Activated naive CD4-positive, alpha-beta T cell treated with anti-CD3 and anti-CD28 coated beads for 36 hours (primary cell): ENCODE measurements around the gene VPS51. TPM values are rescaled to one million over a fixed set of nuclear protein-coding genes. Genes with fewer than 3 reads are reported as not detected.
"Not testable (repeated sequence)": the region's sequence is repeated elsewhere in the genome, so short reads cannot be mapped to it uniquely, and the experiment has no call there.

Experiments used
- CTCF ChIA-PET: fragments of 350-600 bp; sonication (Branson Sonifier 250); formaldehyde crosslinking; loops from one replicate; lab custom pipeline; 2021; ENCODE audit warnings: antibody characterized with exemption; lab: Charles Lee
- DNase-seq: peaks from one replicate; pipeline ENCODE4 v3.0.0-alpha.2; 2020
- H3K27ac Mint-ChIP-seq: one replicate; pipeline ENCODE4 v1.8.0; 2021; ENCODE audit warnings: mild to moderate bottlenecking, mixed read lengths
- H3K27me3 Mint-ChIP-seq: one replicate; pipeline ENCODE4 v1.8.0; 2021; ENCODE audit warnings: low read depth, mixed read lengths
- H3K36me3 Mint-ChIP-seq: one replicate; pipeline ENCODE4 v1.8.0; 2021; ENCODE audit warnings: low read depth, mixed read lengths
- H3K4me1 Mint-ChIP-seq: one replicate; pipeline ENCODE4 v1.8.0; 2021; ENCODE audit warnings: low read depth, mixed read lengths
- H3K4me3 Mint-ChIP-seq: one replicate; pipeline ENCODE4 v1.8.0; 2021; ENCODE audit warnings: mild to moderate bottlenecking, moderate library complexity, mixed read lengths
- H3K9me3 Mint-ChIP-seq: one replicate; pipeline ENCODE4 v1.8.0; 2021; ENCODE audit warnings: mixed read lengths
- intact Hi-C: fragments of 100-400 bp; cut with micrococcal nuclease; formaldehyde crosslinking; loops from one replicate; pipeline ENCODE4 v1.15.1; 2023
- total RNA-seq, 2 experiments: library from RNA; stranded (reverse); gene quantifications; one replicate each; pipeline ENCODE4 v1.2.3, GENCODE V29; 2021

VPS51 gene
- total RNA-seq, 2 experiments from 2014 or later = 90.8 to 96.0 TPM

DNA sequence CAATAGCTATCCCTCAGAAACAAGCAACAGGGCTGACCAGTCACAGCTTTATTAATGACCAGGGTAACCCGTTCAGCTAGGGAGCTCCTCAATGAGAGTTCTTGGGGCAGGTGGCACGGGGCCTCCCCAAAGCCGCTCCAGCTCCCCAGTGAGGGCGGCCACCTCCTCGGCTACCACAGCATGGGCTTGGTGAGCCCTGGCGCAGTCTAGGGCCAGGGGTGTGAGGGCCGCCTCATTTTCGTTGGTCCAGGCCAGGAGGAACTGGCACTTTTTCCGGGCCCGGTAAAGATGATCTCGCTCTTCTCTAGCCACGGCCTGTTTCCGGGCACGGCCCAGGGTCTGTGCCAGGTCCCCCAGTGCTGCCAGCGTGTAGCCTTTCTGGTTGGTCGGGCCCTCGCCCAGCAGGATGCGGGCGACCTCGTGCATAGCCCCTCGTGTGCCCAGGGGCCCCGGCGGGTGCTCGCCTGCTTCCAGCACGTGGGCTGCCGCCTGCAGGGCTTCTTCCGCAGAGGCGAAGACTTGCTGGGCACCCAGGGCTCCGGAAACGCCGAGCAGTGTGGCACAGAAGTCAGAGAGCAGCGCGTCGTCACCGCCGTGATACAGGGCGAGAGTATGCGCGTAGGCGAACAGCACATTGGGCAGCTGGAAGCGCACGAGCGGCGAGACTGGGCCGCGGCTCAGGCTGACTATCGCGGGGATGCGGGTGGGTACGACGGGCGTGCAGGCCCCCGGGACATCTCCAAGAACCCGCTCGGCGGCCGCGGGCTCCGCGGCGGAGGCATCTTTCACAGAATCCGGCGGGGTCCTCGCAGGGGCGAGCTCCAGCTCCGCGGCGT, 20.6 kb downstream of the VPS51 start:
- Mint-ChIP-seq H3K36me3 (peaks cover 29% of the 10 kb centered on the region), H3K4me3 (peak overlapping the region; percentile 87), H3K9me3 (no peaks in the 10 kb centered on the region), H3K4me1 (peaks cover 65% of the 10 kb centered on the region), H3K27ac (peak overlapping the region; percentile 87), H3K27me3 (no peaks in the 10 kb centered on the region)
- CTCF ChIA-PET = interaction anchor here (0.7 to 2.7 kb wide), 6 partner anchors 15 to 325 kb away, joined by 3 to 14 read pairs (median 4); partner anchors contain the start of gene ARL2
- DNase-seq = peak; percentile 68
- intact Hi-C loops = loop anchor here (1.0 to 5.0 kb wide), 9 partner anchors 18 to 338 kb away; partner anchors contain the start of genes ATG2A, CDCA5, MAJIN and SF1

DNA sequence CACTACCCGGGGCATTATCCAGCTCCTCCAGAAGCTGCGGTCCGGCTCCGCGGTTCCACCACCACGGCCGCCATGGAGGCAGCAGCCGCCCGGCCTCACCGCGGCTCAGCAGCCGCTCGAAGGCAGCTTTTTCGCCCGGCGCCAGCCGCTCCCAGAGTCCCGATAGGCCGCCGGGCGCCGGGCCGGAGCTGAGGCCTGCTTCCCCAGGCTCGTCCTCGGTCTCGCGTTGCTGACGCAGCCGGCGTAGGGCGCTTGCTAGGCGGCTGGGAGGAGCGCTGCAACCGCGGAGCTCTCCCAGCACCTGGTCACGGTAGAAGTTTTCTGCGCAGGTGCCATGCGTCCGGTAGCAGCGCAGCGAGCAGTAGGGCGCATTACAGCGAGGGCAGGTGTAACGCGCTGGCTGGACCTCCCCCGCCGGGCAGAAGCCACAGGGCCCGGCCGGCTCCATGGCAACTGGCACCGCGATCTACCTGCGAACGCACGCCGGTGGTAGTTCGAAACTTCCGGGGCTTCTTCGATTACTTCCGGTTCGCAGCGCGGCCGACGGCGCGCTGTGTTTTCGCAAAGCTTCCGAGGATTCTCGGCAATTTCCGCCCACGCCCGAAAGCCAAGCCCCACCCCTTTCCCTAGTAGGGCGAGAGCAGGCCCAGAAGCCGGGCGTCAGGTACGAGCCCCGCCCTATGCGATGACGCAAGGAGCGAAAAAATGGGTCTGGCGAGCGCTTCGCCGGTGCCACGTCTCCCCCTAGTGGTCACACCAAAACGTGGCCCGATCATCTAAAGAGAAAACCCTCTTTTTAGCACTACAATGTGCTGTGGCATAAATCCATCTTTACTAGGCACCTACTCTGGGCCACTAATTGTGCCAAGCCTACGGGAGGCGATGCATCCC, 21.4 kb downstream of the VPS51 start, which contains the start of gene ZNHIT2:
Gene ZNHIT2 (minus strand): TSS at position 496 of the 891 bp plus-strand sequence. CDS start 48 bp downstream, at position 448.
- Mint-ChIP-seq H3K36me3 (peaks cover 36% of the 10 kb centered on the region), H3K27me3 (no peaks in the 10 kb centered on the region), H3K27ac (peak within 1 kb of the TSS; percentile 87), H3K4me3 (peak within 1 kb of the TSS; percentile 87), H3K9me3 (no peaks in the 10 kb centered on the region), H3K4me1 (peaks cover 66% of the 10 kb centered on the region)
- CTCF ChIA-PET = interaction anchor here (0.6 to 2.7 kb wide), 10 partner anchors 14 to 383 kb away, joined by 3 to 14 read pairs (median 4); partner anchors contain the start of gene ARL2
- peak; percentile 100 for DNase-seq
- intact Hi-C loops = loop anchor here (1.0 to 5.0 kb wide), 10 partner anchors 7 to 339 kb away; partner anchors contain the start of genes ATG2A, CDCA5, MAJIN and SF1

DNA sequence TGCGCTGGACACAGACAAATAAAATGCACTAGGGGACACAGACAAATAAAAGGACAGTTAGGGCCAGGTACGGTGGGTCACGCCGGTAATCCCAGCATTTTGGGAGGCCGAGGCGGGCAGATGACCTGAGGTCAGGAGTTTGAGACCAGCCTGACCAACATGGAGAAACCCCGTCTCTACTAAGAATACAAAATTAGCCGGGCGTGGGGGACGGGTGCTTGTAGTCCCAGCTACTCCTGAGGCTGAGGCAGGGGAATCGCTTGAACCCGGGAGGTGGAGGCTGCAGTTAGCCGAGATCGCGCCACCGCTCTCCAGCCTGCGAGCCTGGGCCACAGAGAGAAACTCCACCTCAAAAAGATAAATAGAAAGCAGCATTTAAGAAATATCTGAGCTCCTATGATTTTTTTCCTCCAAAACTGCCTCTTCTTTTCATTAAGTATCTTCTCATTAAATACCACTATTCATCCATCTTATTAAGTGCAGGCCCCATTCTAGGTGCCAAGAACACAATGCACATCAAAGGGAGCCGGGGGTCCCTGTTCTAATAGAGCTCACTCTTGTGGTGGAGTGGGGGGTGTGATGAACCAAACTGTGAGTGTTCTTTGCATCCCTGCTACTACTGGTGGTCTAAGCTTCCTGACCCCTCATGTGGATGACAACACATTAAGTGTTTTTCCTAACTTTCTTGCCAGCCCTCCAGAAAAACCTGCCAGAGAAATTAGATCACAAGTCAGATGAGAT, 22.3 kb downstream of the VPS51 start:
- Mint-ChIP-seq H3K36me3 (peaks cover 36% of the 10 kb centered on the region), H3K27me3 (no peaks in the 10 kb centered on the region), H3K4me3 (peak overlapping the region; percentile 87), H3K9me3 (no peaks in the 10 kb centered on the region), H3K4me1 (peaks cover 69% of the 10 kb centered on the region), H3K27ac (peak overlapping the region; percentile 80)
- DNase-seq = no peak
- CTCF ChIA-PET = interaction anchor here (0.7 to 2.0 kb wide), 8 partner anchors 11 to 452 kb away, joined by 3 to 8 read pairs (median 3); partner anchors contain the start of gene ZNRD2
- intact Hi-C loops = loop anchor here (1.0 to 5.0 kb wide), 2 partner anchors 8 to 146 kb away; partner anchors contain the start of gene MAJIN

DNA sequence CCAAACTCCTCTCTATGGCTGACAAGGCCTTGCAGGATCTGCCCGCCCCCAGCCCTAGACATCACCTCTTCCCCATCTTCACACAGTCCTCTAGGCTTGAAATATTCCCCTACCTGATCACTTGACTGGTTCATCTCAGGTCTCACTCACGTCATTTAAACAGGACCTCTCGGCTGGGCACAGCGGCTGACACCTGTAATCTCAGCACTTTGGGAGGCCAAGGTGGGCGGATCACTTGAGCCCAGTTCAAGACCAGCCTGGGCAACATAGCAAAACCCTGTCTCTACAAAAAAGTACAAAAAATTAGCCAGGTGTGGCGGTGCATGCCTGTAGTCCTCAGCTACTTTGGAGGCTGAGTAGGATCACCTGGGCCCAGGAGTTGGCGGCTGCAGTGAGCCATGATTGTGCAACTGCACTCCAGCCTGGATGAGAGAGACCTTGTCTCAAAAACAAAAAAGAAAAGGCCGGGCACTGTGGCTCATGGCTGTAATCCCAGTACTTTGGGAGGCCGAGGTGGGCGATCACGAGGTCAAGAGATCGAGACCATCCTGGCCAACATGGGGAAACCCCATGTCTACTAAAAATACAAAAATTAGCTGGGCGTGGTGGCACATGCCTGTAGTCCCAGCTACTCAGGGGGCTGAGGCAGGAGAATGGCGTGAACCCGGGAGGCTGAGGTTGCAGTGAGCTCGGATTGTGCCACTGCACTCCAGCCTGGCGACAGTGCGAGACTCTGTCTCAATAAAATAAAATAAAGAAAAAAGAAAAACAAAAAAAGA, 23.1 kb downstream of the VPS51 start:
- not testable (repeated sequence) for DNase-seq, H3K4me3 Mint-ChIP-seq, H3K9me3 Mint-ChIP-seq, H3K27me3 Mint-ChIP-seq
- H3K27ac Mint-ChIP-seq = peak overlapping the region; percentile 99
- H3K36me3 Mint-ChIP-seq = peaks cover 36% of the 10 kb centered on the region
- CTCF ChIA-PET = interaction anchor here (0.7 to 2.0 kb wide), 6 partner anchors 9 to 452 kb away, joined by 3 to 8 read pairs (median 3); partner anchors contain the start of gene ZNRD2
- peaks cover 66% of the 10 kb centered on the region for H3K4me1 Mint-ChIP-seq
- intact Hi-C loops = loop anchor here (1.0 to 5.0 kb wide), 2 partner anchors 9 to 147 kb away; partner anchors contain the start of gene MAJIN

DNA sequence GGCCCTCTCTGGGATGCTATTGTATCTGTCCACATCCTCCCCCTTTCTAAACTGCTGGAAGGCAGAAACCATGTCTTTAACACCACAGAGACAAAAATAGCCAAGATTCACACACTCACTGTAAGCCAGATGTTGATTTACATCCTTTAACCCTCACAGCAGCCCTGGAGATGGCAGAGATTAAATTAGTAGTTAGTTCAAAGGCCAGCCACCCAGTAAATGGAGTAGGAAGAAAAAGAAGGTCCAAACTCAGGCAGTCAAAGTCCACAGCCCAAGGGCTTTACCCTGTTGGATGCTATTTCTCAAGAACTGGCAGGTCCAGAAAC, 23.6 kb downstream of the VPS51 start:
- DNase-seq = no peak
- intact Hi-C loops = loop anchor here (5.0 kb wide), 1 partner anchor 147 kb away; the partner anchor contains the start of gene MAJIN
- peaks cover 39% of the 10 kb centered on the region for H3K36me3 Mint-ChIP-seq
- peak overlapping the region; percentile 42 for H3K4me3 Mint-ChIP-seq
- H3K27ac Mint-ChIP-seq = peak overlapping the region; percentile 99
- CTCF ChIA-PET = interaction anchor here (0.9 to 2.0 kb wide), 2 partner anchors 9 to 272 kb away, joined by 3 to 8 read pairs; no protein-coding TSS in a partner anchor
- H3K27me3 Mint-ChIP-seq = no peaks in the 10 kb centered on the region
- no peaks in the 10 kb centered on the region for H3K9me3 Mint-ChIP-seq
- H3K4me1 Mint-ChIP-seq = peaks cover 68% of the 10 kb centered on the region

DNA sequence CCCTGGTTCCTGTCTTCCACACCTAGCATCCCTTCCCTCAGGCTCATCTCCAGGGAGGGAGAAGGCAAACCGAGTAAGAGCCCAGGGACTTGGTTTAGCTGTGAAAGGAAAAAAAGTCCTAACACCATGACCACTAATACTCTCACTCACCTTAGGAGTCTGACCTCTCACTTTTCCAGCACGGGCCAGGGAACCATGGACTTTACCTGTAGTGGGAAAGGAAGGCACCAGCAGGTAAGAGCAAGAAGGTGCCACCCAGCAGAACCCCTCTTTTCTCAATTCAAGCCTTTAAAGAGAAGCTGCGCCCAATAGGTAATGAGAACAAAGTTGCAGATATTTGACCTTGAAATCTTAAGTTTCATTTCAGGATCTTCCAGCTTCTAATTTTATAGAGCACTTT, 24.8 kb downstream of the VPS51 start:
- intact Hi-C loops = no loop called here
- H3K9me3 Mint-ChIP-seq = no peaks in the 10 kb centered on the region
- H3K27ac Mint-ChIP-seq = peak overlapping the region; percentile 99
- H3K4me1 Mint-ChIP-seq = peaks cover 59% of the 10 kb centered on the region
- CTCF ChIA-PET = interaction anchor here (1.0 to 2.8 kb wide), 2 partner anchors 9 to 335 kb away, joined by 3 to 24 read pairs; partner anchors contain the start of gene TM7SF2
- DNase-seq = no peak
- peak overlapping the region; percentile 99 for H3K4me3 Mint-ChIP-seq
- no peaks in the 10 kb centered on the region for H3K27me3 Mint-ChIP-seq
- H3K36me3 Mint-ChIP-seq = peaks cover 38% of the 10 kb centered on the region

DNA sequence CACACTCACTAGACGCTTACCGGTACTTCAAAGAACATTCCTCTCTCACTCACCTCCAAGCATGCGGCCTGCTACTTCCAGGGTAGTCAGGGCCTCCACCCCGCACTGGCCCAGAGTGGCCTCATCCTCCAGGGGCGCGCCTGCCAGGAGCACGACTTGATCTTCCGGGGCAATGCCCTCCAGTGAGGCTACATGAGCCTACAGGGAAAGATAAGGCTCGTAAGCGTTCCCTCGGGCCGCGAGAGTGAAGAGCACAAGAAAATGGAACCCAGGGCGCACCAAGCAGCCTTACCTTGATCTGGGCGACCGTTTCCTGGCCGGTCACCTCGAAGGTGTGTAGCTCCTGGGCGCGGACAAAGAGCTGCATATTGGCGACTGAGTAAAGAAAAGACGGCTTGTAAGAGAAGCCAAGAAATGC, 25.4 kb downstream of the VPS51 start:
- no peaks in the 10 kb centered on the region for H3K9me3 Mint-ChIP-seq
- intact Hi-C loops = no loop called here
- peaks cover 54% of the 10 kb centered on the region for H3K4me1 Mint-ChIP-seq
- H3K4me3 Mint-ChIP-seq = peak overlapping the region; percentile 99
- CTCF ChIA-PET = interaction anchor here (0.6 to 2.8 kb wide), 2 partner anchors 10 to 58 kb away, joined by 3 to 24 read pairs; partner anchors contain the start of gene TM7SF2
- H3K27me3 Mint-ChIP-seq = no peaks in the 10 kb centered on the region
- peaks cover 40% of the 10 kb centered on the region for H3K36me3 Mint-ChIP-seq
- H3K27ac Mint-ChIP-seq = peak overlapping the region; percentile 99
- DNase-seq = peak; percentile 35

DNA sequence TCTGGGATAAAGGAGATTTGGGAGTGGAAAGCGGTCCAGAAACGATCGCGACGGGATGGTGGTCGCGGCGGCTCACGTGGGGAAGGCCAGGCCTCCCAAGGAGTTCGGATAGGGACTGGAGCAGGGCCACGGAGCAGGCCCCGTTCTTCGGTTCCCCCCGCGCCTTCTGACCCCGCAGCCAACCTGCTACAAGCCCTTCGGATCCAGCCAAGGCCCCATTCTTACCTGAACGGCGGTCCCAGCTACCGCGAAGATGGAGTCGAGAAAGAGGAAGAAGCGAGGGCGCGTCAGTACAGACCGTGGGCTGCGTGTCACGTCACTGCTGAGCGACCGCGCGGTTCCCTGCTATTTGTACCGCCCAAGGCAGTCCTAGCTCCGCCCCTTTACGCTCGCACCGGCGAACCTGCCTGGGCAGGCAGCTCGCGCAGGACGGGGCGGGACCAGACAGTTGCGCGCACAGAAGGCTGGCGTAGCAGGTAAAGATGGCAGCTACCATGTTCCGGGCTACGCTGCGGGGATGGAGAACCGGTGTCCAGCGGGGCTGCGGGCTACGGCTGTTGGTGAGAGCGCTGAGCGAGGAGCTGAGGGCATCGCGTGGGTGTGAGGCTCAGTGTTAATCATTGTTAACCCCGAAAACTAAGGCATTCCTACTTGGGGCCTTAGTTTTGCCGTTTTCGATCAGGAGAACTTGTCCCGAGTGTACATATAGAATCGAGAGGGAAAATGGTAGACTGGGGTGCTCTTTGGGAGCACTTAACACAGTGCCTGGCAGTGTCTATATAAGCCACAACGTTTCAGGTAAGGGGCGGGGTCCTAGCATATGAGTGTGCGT, 26.1 kb downstream of the VPS51 start, which contains the start of the genes FAU and MRPL49:
Gene FAU (minus strand): TSS at position 270 of the 832 bp plus-strand sequence. CDS start 321 bp downstream, outside the sequence.
Gene MRPL49 (plus strand): TSS at position 457 of the 832 bp plus-strand sequence. CDS start 26 bp downstream, at position 483.
- peaks cover 37% of the 10 kb centered on the region for H3K36me3 Mint-ChIP-seq
- CTCF ChIA-PET = interaction anchor here (0.6 to 2.8 kb wide), 3 partner anchors 11 to 59 kb away, joined by 3 to 24 read pairs (median 3); partner anchors contain the start of gene TM7SF2
- peaks cover 50% of the 10 kb centered on the region for H3K4me1 Mint-ChIP-seq
- no peaks in the 10 kb centered on the region for H3K9me3 Mint-ChIP-seq
- peak; percentile 100 for DNase-seq
- intact Hi-C loops = loop anchor here (1.0 to 2.0 kb wide), 5 partner anchors 13 to 319 kb away; partner anchors contain the start of genes CAPN1, CDCA5, MAP4K2 and VPS51
- H3K27ac Mint-ChIP-seq = peak within 1 kb of the TSS; percentile 99
- no peaks in the 10 kb centered on the region for H3K27me3 Mint-ChIP-seq
- peak within 1 kb of the TSS; percentile 99 for H3K4me3 Mint-ChIP-seq

DNA sequence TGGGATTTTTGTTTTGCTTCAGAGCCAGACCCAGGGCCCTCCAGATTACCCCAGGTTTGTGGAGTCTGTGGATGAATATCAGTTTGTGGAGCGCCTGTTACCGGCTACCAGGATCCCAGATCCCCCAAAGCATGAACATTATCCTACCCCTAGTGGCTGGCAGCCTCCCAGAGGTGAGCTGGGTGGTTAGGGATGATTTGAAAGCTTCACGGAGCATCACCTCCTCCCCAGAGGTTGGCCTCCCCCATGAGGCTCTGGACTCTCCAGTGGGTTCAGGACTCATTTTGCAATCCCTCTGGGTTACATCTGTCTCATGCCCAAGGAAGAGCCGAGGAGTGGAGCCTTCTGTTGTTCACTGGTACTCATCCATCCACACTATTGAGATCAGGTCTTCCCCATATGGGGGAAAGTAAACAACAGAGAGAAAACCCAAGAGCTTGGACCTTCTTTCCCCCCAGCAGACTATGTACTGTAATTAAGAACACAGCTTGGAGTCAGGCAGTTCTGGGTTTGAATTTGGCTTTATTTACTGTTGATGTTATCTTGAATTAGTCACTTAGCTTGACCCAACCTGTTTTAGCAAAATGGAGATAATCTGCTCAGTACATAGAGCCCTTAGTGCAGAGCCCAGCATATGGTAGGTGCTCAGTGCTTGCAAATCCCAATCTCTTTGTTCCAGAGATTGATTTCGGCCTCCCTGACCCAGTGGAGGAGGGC, 28.6 kb downstream of the VPS51 start:
- peak overlapping the region; percentile 10 for H3K4me3 Mint-ChIP-seq
- peaks cover 37% of the 10 kb centered on the region for H3K4me1 Mint-ChIP-seq
- H3K27ac Mint-ChIP-seq = peak overlapping the region; percentile 14
- no peak for DNase-seq
- intact Hi-C loops = no loop called here
- H3K36me3 Mint-ChIP-seq = peaks cover 27% of the 10 kb centered on the region
- CTCF ChIA-PET = interaction anchor here (2.1 kb wide), 1 partner anchor 14 kb away, joined by 7 read pairs; no protein-coding TSS in a partner anchor
- no peaks in the 10 kb centered on the region for H3K9me3 Mint-ChIP-seq
- H3K27me3 Mint-ChIP-seq = no peaks in the 10 kb centered on the region
